ENCODE results near the gene MTARC1.

- TF ChIP-seq, protein P1, sequence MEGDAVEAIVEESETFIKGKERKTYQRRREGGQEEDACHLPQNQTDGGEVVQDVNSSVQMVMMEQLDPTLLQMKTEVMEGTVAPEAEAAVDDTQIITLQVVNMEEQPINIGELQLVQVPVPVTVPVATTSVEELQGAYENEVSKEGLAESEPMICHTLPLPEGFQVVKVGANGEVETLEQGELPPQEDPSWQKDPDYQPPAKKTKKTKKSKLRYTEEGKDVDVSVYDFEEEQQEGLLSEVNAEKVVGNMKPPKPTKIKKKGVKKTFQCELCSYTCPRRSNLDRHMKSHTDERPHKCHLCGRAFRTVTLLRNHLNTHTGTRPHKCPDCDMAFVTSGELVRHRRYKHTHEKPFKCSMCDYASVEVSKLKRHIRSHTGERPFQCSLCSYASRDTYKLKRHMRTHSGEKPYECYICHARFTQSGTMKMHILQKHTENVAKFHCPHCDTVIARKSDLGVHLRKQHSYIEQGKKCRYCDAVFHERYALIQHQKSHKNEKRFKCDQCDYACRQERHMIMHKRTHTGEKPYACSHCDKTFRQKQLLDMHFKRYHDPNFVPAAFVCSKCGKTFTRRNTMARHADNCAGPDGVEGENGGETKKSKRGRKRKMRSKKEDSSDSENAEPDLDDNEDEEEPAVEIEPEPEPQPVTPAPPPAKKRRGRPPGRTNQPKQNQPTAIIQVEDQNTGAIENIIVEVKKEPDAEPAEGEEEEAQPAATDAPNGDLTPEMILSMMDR (IDR thresholded peaks at IDR 0.05), result no peak
- no peak for TF ChIP-seq POLR2AphosphoS5 (IDR thresholded peaks at IDR 0.05; ENCODE audit: low read depth, low read length)
- TF ChIP-seq SIN3A (IDR thresholded peaks at IDR 0.05; ENCODE audit: borderline replicate concordance, insufficient read depth, low read depth, low read length), result no peak
- TF ChIP-seq, protein P2, sequence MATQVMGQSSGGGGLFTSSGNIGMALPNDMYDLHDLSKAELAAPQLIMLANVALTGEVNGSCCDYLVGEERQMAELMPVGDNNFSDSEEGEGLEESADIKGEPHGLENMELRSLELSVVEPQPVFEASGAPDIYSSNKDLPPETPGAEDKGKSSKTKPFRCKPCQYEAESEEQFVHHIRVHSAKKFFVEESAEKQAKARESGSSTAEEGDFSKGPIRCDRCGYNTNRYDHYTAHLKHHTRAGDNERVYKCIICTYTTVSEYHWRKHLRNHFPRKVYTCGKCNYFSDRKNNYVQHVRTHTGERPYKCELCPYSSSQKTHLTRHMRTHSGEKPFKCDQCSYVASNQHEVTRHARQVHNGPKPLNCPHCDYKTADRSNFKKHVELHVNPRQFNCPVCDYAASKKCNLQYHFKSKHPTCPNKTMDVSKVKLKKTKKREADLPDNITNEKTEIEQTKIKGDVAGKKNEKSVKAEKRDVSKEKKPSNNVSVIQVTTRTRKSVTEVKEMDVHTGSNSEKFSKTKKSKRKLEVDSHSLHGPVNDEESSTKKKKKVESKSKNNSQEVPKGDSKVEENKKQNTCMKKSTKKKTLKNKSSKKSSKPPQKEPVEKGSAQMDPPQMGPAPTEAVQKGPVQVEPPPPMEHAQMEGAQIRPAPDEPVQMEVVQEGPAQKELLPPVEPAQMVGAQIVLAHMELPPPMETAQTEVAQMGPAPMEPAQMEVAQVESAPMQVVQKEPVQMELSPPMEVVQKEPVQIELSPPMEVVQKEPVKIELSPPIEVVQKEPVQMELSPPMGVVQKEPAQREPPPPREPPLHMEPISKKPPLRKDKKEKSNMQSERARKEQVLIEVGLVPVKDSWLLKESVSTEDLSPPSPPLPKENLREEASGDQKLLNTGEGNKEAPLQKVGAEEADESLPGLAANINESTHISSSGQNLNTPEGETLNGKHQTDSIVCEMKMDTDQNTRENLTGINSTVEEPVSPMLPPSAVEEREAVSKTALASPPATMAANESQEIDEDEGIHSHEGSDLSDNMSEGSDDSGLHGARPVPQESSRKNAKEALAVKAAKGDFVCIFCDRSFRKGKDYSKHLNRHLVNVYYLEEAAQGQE (IDR thresholded peaks at IDR 0.05; ENCODE audit: insufficient read depth in 1 of 2, low read depth in 2 of 2, low read length in 1 of 2), result no peak
Observed at GRCh38 chr1:220808345-220809186, 21.9 kb downstream of the MTARC1 start.

Data from Panc1 (cell line).